KMS-11 (cell line): ENCODE data around the gene CRYGC.

ENCODE experiments used
- H2AFZ ChIP-seq: fragments of 200-600 bp; sonication (generic); 2 replicates; pipeline ENCODE4 v1.6.1; 2016; ENCODE audit warnings: antibody characterized with exemption, mixed run types, low read depth
- H3K27ac ChIP-seq: fragments of 200-600 bp; sonication (generic); 2 replicates; pipeline ENCODE4 v1.6.1; 2016; ENCODE audit warnings: mild to moderate bottlenecking, mixed run types
- H3K27me3 ChIP-seq: fragments of 200-600 bp; sonication (generic); 2 replicates; pipeline ENCODE4 v1.6.1; 2017; ENCODE audit warnings: mild to moderate bottlenecking, low read depth, mixed run types, moderate library complexity; ENCODE audit not compliant: insufficient read depth
- H3K36me3 ChIP-seq: fragments of 200-600 bp; sonication (generic); 2 replicates; pipeline ENCODE4 v1.6.1; 2017; ENCODE audit warnings: mild to moderate bottlenecking, mixed run types; ENCODE audit not compliant: insufficient read depth
- H3K4me1 ChIP-seq: fragments of 200-600 bp; sonication (generic); 2 replicates; pipeline ENCODE4 v1.6.1; 2016; ENCODE audit warnings: mild to moderate bottlenecking, low read depth, mixed run types; ENCODE audit not compliant: poor library complexity, severe bottlenecking
- H3K4me2 ChIP-seq: fragments of 200-600 bp; sonication (generic); 2 replicates; pipeline ENCODE4 v1.7.0; 2016; ENCODE audit warnings: mild to moderate bottlenecking, mixed run types
- H3K4me3 ChIP-seq: fragments of 200-600 bp; sonication (generic); IDR thresholded peaks from 2 replicates; pipeline ENCODE4 v1.6.1; 2017; ENCODE audit warnings: low read depth, low read length, mixed read lengths; ENCODE audit not compliant: insufficient read depth
- H3K79me2 ChIP-seq: fragments of 200-600 bp; sonication (generic); 2 replicates; pipeline ENCODE4 v1.6.1; 2016; ENCODE audit warnings: low read depth, mixed run types; ENCODE audit not compliant: insufficient read depth
- H3K9ac ChIP-seq: fragments of 200-600 bp; sonication (generic); 2 replicates; pipeline ENCODE4 v1.6.1; 2016; ENCODE audit warnings: mild to moderate bottlenecking, mixed run types
- H4K20me1 ChIP-seq: fragments of 200-600 bp; sonication (generic); 2 replicates; pipeline ENCODE4 v1.6.1; 2016; ENCODE audit warnings: mild to moderate bottlenecking, mixed run types; ENCODE audit not compliant: insufficient read depth
- CTCF ChIP-seq: fragments of 200-600 bp; sonication (generic); conservative IDR thresholded peaks from 2 replicates; pipeline ENCODE4 v1.6.1; 2017; ENCODE audit warnings: low read depth, mild to moderate bottlenecking, antibody characterized with exemption, low read length, moderate library complexity, mixed read lengths

The CRYGC gene

GRCh38 chr2:208096080-208096479, 33.5 kb downstream of the CRYGC start:
- Histone ChIP-seq H3K4me3 (no peak overlapping the region), H3K9ac (no peak overlapping the region), H3K36me3 (no peaks in the 10 kb centered on the region), H3K4me2 (no peak overlapping the region), H4K20me1 (no peaks in the 10 kb centered on the region), H3K79me2 (no peaks in the 10 kb centered on the region), H3K4me1 (no peaks in the 10 kb centered on the region), H3K27ac (no peak overlapping the region), H3K27me3 (no peaks in the 10 kb centered on the region), H2AFZ (no peak overlapping the region)
- no peak for TF ChIP-seq CTCF

- Histone ChIP-seq H3K4me1 (no peaks in the 10 kb centered on the region), H4K20me1 (no peaks in the 10 kb centered on the region), H3K4me3 (no peak overlapping the region), H3K27me3 (no peaks in the 10 kb centered on the region), H3K9ac (no peak overlapping the region), H3K36me3 (no peaks in the 10 kb centered on the region), H3K79me2 (no peaks in the 10 kb centered on the region), H2AFZ (no peak overlapping the region), H3K27ac (no peak overlapping the region), H3K4me2 (no peak overlapping the region)
- TF ChIP-seq CTCF = no peak
Observed at GRCh38 chr2:208093128-208093527, 36.5 kb downstream of the CRYGC start.

GRCh38 chr2:208092093-208092832, 37.4 kb downstream of the CRYGC start:
- TF ChIP-seq CTCF = no peak
- no peak overlapping the region for H3K4me3 ChIP-seq
- no peaks in the 10 kb centered on the region for H3K27me3 ChIP-seq
- no peaks in the 10 kb centered on the region for H4K20me1 ChIP-seq
- no peak overlapping the region for H3K9ac ChIP-seq
- H3K27ac ChIP-seq = no peak overlapping the region
- H3K36me3 ChIP-seq = no peaks in the 10 kb centered on the region
- H2AFZ ChIP-seq = no peak overlapping the region
- H3K4me2 ChIP-seq = no peak overlapping the region
- no peaks in the 10 kb centered on the region for H3K79me2 ChIP-seq
- H3K4me1 ChIP-seq = no peaks in the 10 kb centered on the region

GRCh38 chr2:208090420-208090819, 39.2 kb downstream of the CRYGC start:
- no peak overlapping the region for H3K27ac ChIP-seq
- H3K9ac ChIP-seq = no peak overlapping the region
- no peak overlapping the region for H3K4me2 ChIP-seq
- no peaks in the 10 kb centered on the region for H3K4me1 ChIP-seq
- H3K27me3 ChIP-seq = no peaks in the 10 kb centered on the region
- no peaks in the 10 kb centered on the region for H3K36me3 ChIP-seq
- no peak overlapping the region for H2AFZ ChIP-seq
- no peak for TF ChIP-seq CTCF
- no peaks in the 10 kb centered on the region for H4K20me1 ChIP-seq
- no peaks in the 10 kb centered on the region for H3K79me2 ChIP-seq
- H3K4me3 ChIP-seq = no peak overlapping the region
